HCT116 (cell line): ENCODE data around the gene CAMK2N1.

ENCODE experiments used
- CTCF ChIP-seq, 3 experiments: fragments of 200-600 bp in 1 of 3; sonication (generic) in 1 of 3; IDR thresholded peaks in 2 of 3; conservative IDR thresholded peaks in 1 of 3; 2 replicates each; pipeline ENCODE4 v1.5.1; 2012 to 2017; ENCODE audit warnings: low read depth in 2 of 3, low read length in 2 of 3, antibody characterized with exemption in 1 of 3, borderline replicate concordance in 1 of 3, control low read depth in 1 of 3, mild to moderate bottlenecking in 1 of 3, mixed read lengths in 1 of 3, mixed run types in 1 of 3, moderate library complexity in 1 of 3; ENCODE audit not compliant: insufficient read depth in 1 of 3
- ELF1 ChIP-seq: IDR thresholded peaks from 2 replicates; pipeline ENCODE4 v1.6.1; 2012; ENCODE audit warnings: low read depth, borderline replicate concordance
- EZH2 ChIP-seq: fragments of 200-600 bp; sonication (generic); IDR thresholded peaks from 2 replicates; pipeline ENCODE4 v1.6.1; 2017; ENCODE audit warnings: antibody characterized with exemption, mixed run types
- JUND ChIP-seq: IDR thresholded peaks from 2 replicates; pipeline ENCODE4 v1.6.1; 2012
- POLR2A ChIP-seq: IDR thresholded peaks from 2 replicates; pipeline ENCODE4 v1.7.0; 2011; ENCODE audit warnings: borderline replicate concordance; ENCODE audit not compliant: insufficient read depth, insufficient read length; ENCODE audit errors: extremely low read depth
- POLR2AphosphoS5 ChIP-seq: IDR thresholded peaks from 2 replicates; pipeline ENCODE4 v1.6.1; 2011; ENCODE audit warnings: mild to moderate bottlenecking, low read depth, low read length, moderate library complexity
- SP1 ChIP-seq: IDR thresholded peaks from 2 replicates; pipeline ENCODE4 v1.6.1; 2012; ENCODE audit warnings: low read depth
- YY1 ChIP-seq: IDR thresholded peaks from 2 replicates; pipeline ENCODE4 v1.6.1; 2011; ENCODE audit warnings: low read length, low read depth, moderate library complexity, mild to moderate bottlenecking; ENCODE audit not compliant: insufficient replicate concordance; ENCODE audit errors: extremely low read depth
- ZNF274 ChIP-seq: fragments of 200-500 bp; sonication (Bioruptor generic); IDR thresholded peaks from 2 replicates; pipeline ENCODE4 v1.6.1; 2014; ENCODE audit warnings: mild to moderate bottlenecking, low read depth, low read length, inconsistent platforms
- TF ChIP-seq, protein P1 (sequence below): IDR thresholded peaks from 2 replicates; pipeline ENCODE4 v1.6.1; 2012; ENCODE audit warnings: low read depth
- TF ChIP-seq, protein P2 (sequence below): IDR thresholded peaks from 2 replicates; pipeline ENCODE4 v1.6.1; 2012

DNA sequence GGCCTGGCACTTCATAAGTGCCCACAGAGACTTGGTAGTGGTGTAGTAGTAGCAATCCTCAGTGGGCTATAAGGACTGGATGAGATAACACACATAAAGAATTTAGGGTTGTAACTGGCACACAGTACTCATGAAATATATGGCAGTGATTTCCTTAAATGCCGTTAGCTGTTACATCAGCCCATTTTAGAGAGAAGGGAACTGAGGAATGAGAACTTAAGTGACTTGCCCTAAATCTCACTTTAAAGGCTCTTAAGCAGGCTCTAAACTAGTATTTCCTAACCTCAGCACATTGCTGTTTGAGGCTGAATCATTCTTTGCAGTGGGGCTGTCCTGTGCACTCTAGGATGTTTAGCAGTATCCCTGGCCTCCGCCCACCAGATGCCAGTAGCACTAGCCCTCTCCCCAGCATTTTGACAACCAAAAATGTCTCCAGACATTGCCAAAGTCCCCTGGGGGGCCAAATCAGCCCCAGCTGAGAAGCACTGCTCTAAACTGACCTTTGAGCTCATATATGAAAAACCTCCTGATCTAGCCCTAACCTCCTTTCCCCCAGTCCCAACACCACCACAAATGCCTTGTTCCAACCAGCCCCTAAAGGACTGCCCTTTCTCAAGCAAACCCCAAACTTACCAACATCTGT is 11.6 kb downstream of the CAMK2N1 start:
- TF ChIP-seq, protein P1, sequence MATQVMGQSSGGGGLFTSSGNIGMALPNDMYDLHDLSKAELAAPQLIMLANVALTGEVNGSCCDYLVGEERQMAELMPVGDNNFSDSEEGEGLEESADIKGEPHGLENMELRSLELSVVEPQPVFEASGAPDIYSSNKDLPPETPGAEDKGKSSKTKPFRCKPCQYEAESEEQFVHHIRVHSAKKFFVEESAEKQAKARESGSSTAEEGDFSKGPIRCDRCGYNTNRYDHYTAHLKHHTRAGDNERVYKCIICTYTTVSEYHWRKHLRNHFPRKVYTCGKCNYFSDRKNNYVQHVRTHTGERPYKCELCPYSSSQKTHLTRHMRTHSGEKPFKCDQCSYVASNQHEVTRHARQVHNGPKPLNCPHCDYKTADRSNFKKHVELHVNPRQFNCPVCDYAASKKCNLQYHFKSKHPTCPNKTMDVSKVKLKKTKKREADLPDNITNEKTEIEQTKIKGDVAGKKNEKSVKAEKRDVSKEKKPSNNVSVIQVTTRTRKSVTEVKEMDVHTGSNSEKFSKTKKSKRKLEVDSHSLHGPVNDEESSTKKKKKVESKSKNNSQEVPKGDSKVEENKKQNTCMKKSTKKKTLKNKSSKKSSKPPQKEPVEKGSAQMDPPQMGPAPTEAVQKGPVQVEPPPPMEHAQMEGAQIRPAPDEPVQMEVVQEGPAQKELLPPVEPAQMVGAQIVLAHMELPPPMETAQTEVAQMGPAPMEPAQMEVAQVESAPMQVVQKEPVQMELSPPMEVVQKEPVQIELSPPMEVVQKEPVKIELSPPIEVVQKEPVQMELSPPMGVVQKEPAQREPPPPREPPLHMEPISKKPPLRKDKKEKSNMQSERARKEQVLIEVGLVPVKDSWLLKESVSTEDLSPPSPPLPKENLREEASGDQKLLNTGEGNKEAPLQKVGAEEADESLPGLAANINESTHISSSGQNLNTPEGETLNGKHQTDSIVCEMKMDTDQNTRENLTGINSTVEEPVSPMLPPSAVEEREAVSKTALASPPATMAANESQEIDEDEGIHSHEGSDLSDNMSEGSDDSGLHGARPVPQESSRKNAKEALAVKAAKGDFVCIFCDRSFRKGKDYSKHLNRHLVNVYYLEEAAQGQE: no peak
- TF ChIP-seq EZH2 (no peak), CTCF (IDR thresholded peaks at IDR 0.05 in 2 of 3, conservative IDR thresholded peaks at IDR 0.05 in 1 of 3; ENCODE audit: borderline replicate concordance in 1 of 3, insufficient read depth in 1 of 3, low read depth in 2 of 3, low read length in 2 of 3) (no peak), JUND (no peak), POLR2AphosphoS5 (no peak), ELF1 (no peak), ZNF274 (no peak), SP1 (no peak), POLR2A (no peak), YY1 (no peak)
- TF ChIP-seq, protein P2, sequence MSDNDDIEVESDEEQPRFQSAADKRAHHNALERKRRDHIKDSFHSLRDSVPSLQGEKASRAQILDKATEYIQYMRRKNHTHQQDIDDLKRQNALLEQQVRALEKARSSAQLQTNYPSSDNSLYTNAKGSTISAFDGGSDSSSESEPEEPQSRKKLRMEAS: no peak
